Retinal pigment epithelial cell (primary cell): ENCODE data around the gene TMEM154.

ENCODE experiments used
- DNase-seq: peaks from one replicate; pipeline ENCODE4 v3.0.0-alpha.2; 2010; ENCODE audit warnings: low read depth
- H3K4me3 ChIP-seq: 2 replicates; pipeline ENCODE4 v1.5.1; 2011; ENCODE audit warnings: mild to moderate bottlenecking, low read length, control low read depth, moderate library complexity
- CTCF ChIP-seq: conservative IDR thresholded peaks from 2 replicates; pipeline ENCODE4 v1.5.1; 2011; ENCODE audit warnings: low read depth, low read length, control low read depth, inconsistent platforms

The TMEM154 gene

DNA sequence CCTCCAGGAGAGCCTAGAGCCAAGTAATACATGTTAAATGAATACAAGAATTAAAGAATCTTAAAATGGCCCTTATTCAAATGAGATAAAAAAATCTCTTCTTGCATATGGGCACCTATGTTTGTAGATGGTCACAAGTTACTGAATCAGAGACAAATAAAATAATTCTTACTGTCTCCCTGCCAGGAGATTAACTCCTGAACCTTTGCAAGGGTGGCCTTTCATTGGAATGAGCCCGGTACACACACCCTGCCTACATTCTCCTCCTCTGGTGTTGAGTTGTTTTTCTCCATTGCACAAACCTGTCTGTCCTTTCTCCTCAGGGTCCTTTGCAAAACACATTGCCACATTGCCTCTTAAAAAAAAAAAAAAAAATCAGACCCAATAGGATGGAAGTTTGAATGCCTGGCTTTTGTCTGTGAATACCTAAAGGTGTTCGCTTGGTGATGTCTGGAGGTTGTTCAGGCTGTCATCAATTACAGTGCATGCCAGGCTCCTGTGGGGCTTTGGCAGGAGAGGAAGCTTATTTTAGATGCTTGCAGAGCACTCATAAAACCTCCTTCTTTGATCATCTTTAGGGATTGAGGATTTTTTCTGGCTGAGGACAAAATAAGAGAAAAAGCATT is 8.3 kb upstream of the TMEM154 start:
- DNase-seq: no peak
- no peak overlapping the region for H3K4me3 ChIP-seq
- TF ChIP-seq CTCF: no peak

DNA sequence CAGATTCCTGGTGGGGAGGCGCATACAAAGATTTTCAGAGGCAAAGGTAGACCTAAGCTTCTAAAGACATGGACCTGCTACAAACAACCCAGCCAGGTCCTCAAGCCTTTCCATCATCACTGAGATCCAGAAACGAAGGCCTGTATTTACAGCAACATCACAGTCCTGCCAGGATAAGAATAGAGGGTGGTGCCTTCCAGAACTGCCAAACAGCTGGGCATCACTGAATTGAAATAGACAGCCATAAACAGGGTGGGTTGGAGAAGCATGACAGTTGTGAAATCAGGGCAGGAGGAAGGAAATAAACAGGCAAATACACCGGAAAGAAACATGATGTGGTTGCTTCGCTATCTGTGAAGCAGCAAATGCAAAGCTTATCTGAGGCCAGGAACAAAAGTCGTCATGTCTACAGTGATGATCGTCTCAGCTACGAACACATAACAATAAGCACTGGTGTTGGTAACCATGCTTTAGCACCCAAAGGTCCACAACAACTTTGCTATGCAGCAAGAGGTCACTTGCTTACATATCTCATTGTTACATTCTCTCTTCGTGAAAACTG is 6.7 kb upstream of the TMEM154 start:
- no peak for DNase-seq
- no peak overlapping the region for H3K4me3 ChIP-seq
- no peak for TF ChIP-seq CTCF

- TF ChIP-seq CTCF: no peak
- DNase-seq: no peak
Measured at GRCh38 chr4:152684587-152684986, 4.8 kb upstream of the TMEM154 start.

GRCh38 chr4:152684007-152684406 is 4.2 kb upstream of the TMEM154 start:
- no peak for TF ChIP-seq CTCF
- H3K4me3 ChIP-seq: no peak overlapping the region
- no peak for DNase-seq

More at GRCh38 chr4:152684587-152684986, 4.8 kb upstream of the TMEM154 start:
- H3K4me3 ChIP-seq: no peak overlapping the region

DNA sequence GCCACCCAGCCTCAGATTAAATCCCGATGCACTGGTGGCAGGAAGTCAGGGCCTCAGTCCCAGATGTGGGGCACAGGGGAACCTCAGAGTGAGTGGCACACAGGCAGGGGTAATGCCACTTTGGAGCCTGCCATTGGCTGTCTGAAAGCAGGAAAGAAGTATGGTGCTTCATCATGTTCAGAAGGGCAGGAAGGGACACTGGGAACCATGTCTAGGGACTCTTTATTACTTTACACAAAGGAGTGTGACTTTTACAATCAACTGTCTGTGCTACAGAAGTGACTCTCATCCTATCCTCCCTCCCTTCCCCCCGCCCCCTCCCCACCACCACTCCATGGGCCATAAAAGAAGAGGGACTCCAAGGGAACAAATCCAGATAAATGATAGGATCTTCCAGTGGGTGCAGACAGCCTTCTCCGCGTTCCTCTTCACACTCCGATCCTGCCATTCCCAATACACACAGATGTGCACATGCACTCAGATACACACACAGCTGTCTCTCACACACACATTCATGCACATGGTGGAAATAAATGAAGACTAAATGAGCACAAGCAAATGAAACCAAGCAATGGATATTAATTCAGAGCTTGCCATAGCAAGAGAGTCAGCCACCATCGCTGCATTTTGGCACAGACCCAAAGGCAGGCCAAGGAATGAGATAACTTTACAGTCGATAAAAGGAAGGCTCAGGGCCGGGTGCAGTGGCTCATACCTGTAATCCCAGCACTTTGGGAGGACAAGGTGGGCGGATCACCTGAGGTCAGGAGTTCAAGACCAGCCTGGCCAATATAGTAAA is 2.5 kb upstream of the TMEM154 start:
- no peak for DNase-seq
- no peak for TF ChIP-seq CTCF
- no peak overlapping the region for H3K4me3 ChIP-seq

GRCh38 chr4:152680988-152681603 is 1.3 kb upstream of the TMEM154 start:
- no peak overlapping the region for H3K4me3 ChIP-seq
- TF ChIP-seq CTCF: no peak
- DNase-seq: peak; percentile 58
